Stimulated activated CD4-positive, alpha-beta T cell treated with anti-CD3 and anti-CD28 coated beads, Interleukin-12 subunit alpha, Interleukin-12 subunit beta, amount 100 ng/mL, for 4 hours (primary cell): ENCODE measurements around the gene CTBP1.

Experiments
- DNase-seq: peaks from one replicate; pipeline ENCODE4 v3.0.0-alpha.2; 2020

Gene CTBP1

DNA sequence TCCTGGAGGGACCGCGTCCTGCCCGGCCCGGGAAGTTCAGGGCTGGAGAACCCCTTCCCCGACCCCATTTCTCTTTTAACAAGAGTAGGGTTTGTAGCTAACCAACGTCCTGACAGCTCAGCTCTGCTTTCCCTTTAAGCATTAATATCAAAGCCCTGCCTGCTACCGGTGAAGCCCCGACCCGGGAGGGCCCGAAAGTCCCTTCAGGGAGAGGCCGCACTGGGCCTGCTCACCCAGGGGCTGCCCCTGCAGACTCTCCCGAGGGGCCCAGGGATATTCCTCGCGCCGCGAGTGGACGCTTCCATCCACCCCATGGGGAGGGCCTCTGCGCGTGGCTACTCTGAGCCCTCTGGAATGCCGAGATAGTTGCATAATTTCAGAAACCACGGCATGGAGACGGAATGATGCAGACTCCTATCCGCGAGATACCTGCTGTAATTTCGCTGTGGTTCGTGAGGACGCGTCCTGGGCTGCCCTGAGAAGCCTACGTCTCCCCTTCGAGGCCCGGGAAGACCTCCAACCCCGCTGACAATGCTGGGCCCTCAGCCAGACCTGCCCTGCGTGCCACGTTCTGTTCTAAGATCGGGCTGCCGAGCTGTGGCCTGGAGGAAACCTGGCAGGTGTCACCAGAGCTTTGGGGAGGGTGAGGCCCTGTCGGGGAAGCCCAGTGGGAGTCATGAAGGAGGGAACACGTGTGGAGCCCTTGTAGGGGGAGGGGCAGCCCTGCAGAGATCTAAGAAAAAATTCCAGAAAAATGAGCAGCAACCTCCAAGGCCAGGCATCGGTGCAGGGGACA, 999 bp upstream of the CTBP1 start:
- peak; percentile 51 for DNase-seq

- peak; percentile 83 for DNase-seq
Observed at GRCh38 chr4:1249148-1249730, 309 bp upstream of the CTBP1 start.

DNA sequence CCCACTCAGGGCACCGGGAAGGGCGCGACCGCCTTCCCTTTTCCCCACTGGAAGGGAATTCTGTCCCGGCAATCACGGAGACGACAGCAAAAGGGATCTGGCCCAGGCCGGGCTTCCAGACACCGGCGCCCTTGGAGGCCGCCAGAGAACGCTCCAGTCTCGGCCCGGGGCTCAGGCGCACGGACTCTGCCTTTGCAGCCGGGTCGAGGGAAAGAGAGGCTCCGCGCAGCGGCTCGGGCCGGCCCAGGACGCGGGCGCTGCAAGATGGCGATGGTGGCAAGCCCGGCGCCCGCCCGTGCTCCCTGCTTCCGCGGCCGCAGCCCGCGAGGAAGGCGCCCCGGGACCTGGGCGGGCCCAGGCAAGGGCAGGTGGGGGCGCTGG, 1.1 kb downstream of the CTBP1 start:
- no peak for DNase-seq

- DNase-seq, result no peak
Observed at GRCh38 chr4:1246901-1247863, 1.7 kb downstream of the CTBP1 start.

GRCh38 chr4:1246111-1246881, 2.6 kb downstream of the CTBP1 start:
- DNase-seq, result no peak

- DNase-seq, result no peak
Observed at GRCh38 chr4:1245481-1246051, 3.4 kb downstream of the CTBP1 start.

DNA sequence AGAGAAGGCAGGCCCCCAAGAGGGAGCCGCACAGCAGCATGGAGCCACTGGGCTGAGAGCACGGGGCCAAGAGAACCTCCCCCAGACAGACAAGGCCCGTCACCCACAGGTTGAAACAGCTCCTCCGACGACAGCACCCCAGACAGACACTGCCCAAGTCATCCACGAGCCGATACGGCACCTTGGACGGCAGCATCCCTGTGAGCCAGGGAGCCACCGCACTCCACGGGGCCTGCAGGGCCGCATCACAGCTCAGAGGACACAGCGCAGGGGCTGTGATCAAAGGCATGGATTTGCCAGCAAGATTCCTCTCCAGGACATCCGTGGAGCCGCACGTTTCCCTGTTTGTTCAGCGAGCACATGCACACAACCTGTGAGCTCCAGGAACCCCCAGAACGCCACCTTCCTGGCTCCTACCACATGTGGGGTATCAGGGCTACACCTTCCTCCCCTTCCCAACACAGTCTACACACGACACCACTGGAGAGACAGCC, 3.9 kb downstream of the CTBP1 start:
- DNase-seq, result no peak

DNA sequence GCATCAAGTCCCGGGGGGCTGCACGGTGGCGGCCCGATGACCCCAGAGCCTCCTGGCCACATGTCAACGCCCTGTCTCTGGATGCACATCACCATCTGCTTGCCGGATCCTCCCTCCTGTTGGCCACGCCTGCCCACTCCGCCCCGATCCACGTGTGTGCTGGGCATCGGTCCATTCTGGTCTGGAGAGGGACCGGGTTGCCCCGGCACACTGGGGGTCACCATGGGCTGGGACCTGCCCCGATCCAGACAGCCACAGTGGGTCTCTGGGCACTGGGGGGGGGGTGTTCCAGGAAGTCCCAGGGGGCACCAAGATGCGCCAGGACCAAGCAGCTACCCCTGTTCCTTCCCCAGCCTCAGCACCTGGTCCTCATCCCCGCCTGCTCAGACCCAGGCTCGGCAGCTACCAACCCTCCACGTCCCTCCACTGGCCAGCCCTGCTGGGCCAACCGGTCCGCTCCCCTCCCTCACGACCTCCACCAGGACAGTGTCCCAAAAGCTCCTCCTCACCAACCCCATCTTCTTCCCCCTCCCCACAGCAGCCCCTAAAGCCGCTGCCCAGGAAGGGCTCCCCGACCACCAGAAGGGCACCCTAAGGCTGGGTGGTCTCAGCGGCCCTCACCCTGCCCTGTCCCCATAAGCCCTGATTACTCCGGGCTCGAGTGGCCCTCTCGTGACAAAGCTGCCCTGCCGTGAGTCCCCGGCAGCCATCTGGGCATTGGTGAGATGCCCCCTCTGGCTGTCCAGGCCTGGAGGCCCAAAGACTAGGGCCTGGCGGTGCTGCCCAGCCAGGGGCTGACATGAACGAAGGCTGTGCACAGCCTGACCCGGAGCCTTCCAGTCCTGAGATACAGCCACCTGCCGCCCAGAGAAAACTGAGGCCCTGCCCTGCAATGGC, 4.6 kb downstream of the CTBP1 start:
- no peak for DNase-seq

- DNase-seq, result no peak
Observed at GRCh38 chr4:1243451-1244080, 5.4 kb downstream of the CTBP1 start.

GRCh38 chr4:1242506-1243450, 6.2 kb downstream of the CTBP1 start:
- DNase-seq, result no peak

- no peak for DNase-seq
Observed at GRCh38 chr4:1241936-1242505, 6.9 kb downstream of the CTBP1 start.

DNA sequence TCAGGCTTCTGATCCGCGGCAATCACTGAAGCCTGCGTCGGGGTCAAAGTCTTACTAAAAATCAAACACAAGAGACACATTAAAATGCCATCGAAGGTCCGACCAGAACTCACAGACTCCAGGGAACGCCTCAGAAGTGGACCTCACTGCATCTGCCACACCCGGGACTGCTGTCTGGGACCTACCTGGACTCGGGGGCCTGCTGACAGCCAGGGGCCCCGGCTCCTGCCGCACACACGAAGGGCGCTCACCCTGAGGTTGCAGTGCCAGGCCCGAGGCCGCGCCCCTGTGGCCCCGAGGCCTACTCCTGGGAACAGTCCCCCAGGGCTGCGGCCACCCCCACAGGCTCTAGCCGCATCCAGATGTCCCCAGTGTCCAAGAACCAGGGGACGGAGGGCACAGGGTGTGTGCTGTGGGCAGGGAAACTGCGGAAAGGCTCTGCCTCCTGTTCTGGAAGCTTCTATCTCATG, 7.4 kb downstream of the CTBP1 start:
- no peak for DNase-seq

- no peak for DNase-seq
Observed at GRCh38 chr4:1240721-1241465, 8.0 kb downstream of the CTBP1 start.

GRCh38 chr4:1239950-1240307, 9.0 kb downstream of the CTBP1 start:
- DNase-seq, result no peak

DNA sequence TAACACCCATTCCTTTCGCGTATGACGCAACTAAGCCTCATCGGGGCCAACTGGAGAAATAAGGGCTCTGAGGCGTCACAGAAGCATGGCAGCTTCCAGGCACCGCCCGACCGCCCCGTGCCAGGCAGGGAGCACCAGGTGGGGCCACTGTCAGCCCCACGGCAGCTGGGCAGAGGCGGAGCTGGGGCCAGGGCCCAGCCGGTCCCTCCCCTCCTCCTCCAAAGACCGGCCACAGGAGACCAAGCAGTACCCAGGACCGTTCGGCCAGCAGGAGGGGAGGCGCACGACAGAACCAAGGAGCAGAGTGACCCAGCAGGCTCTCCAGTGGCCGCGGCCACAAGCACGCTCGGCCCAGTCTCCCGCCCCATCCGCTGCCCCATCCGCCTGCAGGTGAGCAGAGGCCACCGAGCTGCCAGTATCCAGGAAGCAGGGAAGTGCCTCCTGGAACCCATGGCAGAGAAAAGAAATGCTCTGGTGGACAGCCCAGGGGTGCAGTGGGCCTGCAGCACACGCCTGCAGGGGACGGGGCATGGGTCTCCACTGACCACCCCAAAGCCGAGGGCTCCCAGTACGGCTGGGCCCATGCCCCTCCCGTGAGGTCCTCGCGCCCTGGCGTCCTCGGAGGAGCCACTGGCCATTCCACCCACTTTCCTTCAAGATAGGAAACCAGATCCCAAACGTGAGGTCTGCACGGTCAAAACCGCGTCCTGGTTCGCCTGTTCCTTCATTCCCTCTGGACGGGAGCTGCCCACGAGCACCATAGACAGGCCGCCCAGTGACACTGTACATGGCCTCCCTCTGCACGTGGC, 9.6 kb downstream of the CTBP1 start:
- DNase-seq, result no peak

DNA sequence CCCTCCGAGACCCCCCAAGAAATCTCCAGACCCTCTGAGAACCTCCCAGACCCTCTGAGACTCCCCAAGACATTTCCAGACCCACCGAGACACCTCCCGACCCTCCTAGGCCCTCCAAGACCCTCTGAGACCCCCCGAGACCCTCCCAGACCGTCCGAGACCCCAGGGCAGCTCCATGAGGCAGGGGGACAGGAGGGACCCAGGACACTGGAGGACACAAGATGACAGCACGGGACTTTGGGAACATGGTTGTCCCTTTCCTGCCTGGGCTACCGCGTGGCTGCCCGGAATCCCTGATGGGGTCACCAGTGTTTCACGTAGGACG, 10.3 kb downstream of the CTBP1 start:
- DNase-seq, result no peak

- DNase-seq, result no peak
Observed at GRCh38 chr4:1237981-1238675, 10.8 kb downstream of the CTBP1 start.
